Measurements from ENCODE around the gene AQP12B. TPM values are rescaled to one million over a fixed set of nuclear protein-coding genes. Genes with fewer than 3 reads are reported as not detected.
"Not testable (repeated sequence)": the region's sequence is repeated elsewhere in the genome, so short reads cannot be mapped to it uniquely, and the experiment has no call there.

Gene AQP12B
- total RNA-seq, 1 experiment from 2014 or later: not detected

DNA sequence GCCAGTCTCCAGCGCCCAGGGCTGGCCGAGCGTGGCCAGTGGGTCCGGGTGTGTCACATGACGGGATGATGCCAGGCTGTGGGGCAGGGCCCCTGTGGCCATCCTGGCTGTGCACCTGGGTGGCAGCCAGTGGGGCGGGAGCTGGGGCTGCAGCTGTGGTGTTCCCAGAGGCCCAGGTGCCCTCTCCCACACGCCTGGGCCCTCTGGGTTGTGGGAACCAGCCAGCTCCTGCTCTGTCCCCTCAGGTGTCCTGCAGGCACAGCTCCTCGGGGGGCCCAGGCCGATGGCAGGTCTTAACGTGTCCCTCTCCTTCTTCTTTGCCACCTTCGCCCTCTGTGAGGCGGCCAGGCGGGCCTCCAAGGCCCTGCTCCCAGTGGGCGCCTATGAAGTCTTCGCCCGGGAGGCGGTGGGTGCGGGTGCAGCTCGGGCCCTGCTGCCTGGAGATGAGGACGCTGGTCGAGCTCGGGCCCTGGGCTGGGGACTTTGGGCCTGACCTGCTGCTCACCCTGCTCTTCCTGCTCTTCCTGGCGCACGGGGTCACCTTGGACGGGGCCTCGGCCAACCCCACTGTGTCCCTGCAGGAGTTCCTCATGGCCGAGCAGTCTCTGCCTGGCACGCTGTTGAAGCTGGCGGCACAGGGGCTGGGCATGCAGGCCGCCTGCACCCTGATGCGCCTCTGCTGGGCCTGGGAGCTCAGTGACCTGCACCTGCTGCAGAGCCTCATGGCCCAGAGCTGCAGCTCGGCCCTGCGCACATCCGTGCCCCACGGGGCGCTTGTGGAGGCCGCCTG lies 9.1 kb upstream of the AQP12B start, which contains the start of gene AQP12A:
TSS of gene AQP12A (plus strand) at position 236 of the 790 bp plus-strand sequence. CDS start at position 284, 48 bp downstream.
- not testable (repeated sequence) for H3K36me3 ChIP-seq, H3K27me3 ChIP-seq, H3K9me3 ChIP-seq, H3K4me3 ChIP-seq, DNase-seq

GRCh38 chr2:240691075-240691427 lies 8.4 kb upstream of the AQP12B start:
- DNase-seq, H3K4me3 ChIP-seq, H3K36me3 ChIP-seq, H3K27me3 ChIP-seq, H3K9me3 ChIP-seq: not testable (repeated sequence)

GRCh38 chr2:240690421-240691074 lies 7.9 kb upstream of the AQP12B start:
- H3K27me3 ChIP-seq, H3K36me3 ChIP-seq, H3K9me3 ChIP-seq, DNase-seq, H3K4me3 ChIP-seq: not testable (repeated sequence)

GRCh38 chr2:240689975-240690374 lies 7.3 kb upstream of the AQP12B start:
- no peak for DNase-seq
- no peak overlapping the region for H3K4me3 ChIP-seq
- H3K36me3 ChIP-seq: no peaks in the 10 kb centered on the region
- no peaks in the 10 kb centered on the region for H3K27me3 ChIP-seq
- H3K9me3 ChIP-seq: no peaks in the 10 kb centered on the region

- no peaks in the 10 kb centered on the region for H3K27me3 ChIP-seq
- no peak for DNase-seq
- H3K36me3 ChIP-seq: no peaks in the 10 kb centered on the region
- H3K4me3 ChIP-seq: no peak overlapping the region
- H3K9me3 ChIP-seq: no peaks in the 10 kb centered on the region
These were observed 5.9 kb upstream of the AQP12B start for GRCh38 chr2:240688553-240688919.

DNA sequence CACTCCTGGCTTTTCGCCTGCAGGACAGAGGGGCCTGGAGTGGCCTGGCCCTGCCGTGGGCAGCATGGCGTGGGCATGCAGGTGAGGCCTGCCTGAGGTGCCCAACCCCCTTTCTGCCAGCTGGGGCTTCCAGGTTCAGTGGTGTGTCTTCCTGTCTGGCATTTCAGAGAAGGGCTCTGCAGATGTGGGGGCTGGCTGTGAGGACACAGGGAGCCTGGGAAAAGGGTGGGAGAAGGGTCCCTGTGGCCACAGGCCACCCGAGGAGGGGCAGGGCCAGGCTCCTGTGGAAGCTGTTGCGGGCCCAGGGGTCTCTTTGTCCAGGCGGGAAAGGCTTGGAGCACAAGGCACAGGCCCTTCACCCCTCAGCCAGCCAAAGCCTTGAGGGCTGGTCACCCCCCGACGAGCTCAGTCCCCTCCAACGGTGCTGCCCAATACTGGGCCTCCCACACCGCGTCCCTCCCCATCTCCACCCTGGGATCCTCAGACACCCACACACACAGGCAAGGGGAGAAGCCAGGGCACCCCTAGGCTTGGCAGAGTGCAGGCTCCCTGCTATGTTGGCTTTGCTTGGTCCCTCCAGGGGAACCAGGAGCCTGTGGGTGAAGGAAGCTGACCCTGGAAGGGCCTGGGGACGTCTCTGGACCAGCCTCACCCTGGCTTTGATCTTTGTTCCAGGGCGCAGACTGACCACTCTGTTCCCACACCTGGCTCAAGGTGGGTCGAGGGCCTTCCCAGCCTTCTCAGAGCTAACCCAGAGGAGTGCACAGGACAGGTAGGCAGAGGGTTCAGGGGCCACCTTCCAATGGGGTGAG lies 5.3 kb upstream of the AQP12B start:
- Histone ChIP-seq H3K27me3 (no peaks in the 10 kb centered on the region), H3K36me3 (no peaks in the 10 kb centered on the region), H3K4me3 (no peak overlapping the region), H3K9me3 (no peaks in the 10 kb centered on the region)
- DNase-seq: no peak

DNA sequence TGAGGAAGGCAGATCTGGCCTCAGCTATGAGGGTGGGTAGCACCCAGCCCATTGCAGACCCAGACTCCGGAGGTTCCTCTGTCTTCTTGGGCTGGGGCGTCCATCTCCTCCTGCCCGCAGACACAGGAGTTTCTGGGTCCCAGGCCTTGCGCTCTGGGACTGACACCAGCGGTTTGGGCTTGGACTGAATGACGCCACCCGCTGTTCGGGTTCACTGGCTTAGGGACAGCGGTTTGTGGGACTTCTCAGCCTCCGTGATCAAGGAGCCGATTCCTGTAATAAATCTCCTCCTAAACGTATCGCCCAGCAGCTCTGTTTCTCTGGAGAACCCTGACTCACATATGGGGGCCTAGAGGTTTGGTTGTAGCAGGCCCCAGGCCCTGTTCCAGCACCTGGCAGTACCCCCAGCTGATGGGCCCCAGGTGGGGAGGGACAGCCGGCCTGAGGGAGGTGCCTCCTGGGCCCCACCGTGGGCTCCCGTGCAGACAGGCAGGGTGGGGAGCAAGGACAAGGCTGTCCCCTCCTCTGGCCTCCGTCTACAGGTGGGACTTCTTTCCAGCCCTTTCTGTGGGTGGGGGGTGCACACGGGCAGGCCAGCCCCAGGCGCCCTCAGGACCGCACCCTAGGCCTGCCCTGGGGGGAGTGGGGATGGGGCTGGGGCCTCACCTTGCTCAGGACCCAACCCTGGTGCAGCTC lies 4.5 kb upstream of the AQP12B start:
- H3K4me3 ChIP-seq: no peak overlapping the region
- no peak for DNase-seq

GRCh38 chr2:240686460-240686859 lies 3.8 kb upstream of the AQP12B start:
- DNase-seq: no peak
- H3K36me3 ChIP-seq: no peaks in the 10 kb centered on the region

More for the DNA sequence above, 4.5 kb upstream of the AQP12B start:
- H3K36me3 ChIP-seq: no peaks in the 10 kb centered on the region
- H3K27me3 ChIP-seq: no peaks in the 10 kb centered on the region
- H3K9me3 ChIP-seq: no peaks in the 10 kb centered on the region

DNA sequence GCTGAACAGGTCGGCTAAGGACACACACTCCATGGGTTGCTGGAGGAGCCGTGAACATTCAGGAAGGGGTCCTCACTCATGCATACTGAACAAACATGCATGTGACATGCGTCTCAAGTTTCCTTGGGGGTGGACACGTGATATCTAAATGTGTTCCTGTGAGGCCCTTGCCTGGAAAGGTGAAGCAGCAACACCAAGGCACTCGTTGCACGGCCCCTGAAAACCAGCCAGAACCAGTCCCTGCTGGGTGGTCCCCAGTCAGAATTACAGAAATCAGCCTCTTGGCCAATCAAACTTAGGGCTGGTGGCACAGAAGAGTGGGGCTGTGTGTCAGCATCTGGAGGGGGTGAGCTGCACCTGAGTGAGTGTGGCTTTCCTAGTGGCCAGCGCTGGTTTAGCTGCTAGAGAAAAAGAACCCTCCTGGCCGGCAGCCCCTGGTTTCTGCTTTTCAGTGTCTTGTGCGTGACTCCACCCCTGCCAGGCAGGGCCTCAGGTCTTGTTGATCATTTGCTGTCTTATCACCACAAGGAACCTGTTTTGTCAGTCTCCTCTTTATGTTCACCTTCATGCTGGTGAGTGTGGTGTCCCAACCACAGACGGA lies 3.2 kb upstream of the AQP12B start:
- no peaks in the 10 kb centered on the region for H3K36me3 ChIP-seq
- DNase-seq: no peak
- H3K4me3 ChIP-seq: no peak overlapping the region
- H3K9me3 ChIP-seq: no peaks in the 10 kb centered on the region
- H3K27me3 ChIP-seq: no peaks in the 10 kb centered on the region

More at GRCh38 chr2:240686460-240686859, 3.8 kb upstream of the AQP12B start:
- H3K27me3 ChIP-seq: no peaks in the 10 kb centered on the region
- no peak overlapping the region for H3K4me3 ChIP-seq
- no peaks in the 10 kb centered on the region for H3K9me3 ChIP-seq

DNA sequence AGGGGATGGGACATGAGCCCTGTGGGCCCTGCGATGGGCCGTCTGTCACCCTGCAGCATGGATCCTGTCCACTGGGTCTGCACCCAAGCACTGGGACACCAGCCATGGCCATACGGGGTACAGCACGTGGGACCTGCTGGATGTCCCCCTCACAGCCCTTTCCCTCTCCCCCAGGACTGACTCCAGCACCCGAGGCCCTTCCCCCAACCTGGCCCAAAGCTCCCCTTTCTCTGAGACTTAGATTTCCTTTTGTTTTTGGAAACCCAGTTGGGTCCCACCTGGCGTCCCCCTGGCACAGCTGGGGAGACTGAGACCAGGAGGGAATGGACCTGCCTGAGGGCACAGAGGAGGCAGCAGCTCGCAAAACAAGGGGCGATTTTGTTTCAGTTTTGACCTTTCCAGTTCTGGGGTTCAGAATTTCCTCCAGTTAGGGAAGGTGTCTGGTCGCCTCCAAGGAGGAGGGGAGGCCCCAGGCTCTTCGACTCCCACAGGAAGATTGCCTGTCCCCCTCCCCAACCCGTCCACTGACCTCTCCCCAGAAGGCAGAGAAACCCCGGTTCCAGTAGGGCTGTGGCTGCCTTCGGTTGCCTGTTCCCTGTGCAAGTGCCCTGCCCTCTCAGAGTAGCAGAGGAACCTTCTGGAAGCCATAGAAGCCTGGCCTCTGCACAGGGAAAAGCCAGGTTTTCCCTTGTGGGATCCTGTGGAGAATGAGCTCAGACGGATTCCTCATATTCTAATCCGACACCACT lies 1.5 kb upstream of the AQP12B start:
- H3K36me3 ChIP-seq, H3K27me3 ChIP-seq, DNase-seq, H3K4me3 ChIP-seq, H3K9me3 ChIP-seq: not testable (repeated sequence)

DNA sequence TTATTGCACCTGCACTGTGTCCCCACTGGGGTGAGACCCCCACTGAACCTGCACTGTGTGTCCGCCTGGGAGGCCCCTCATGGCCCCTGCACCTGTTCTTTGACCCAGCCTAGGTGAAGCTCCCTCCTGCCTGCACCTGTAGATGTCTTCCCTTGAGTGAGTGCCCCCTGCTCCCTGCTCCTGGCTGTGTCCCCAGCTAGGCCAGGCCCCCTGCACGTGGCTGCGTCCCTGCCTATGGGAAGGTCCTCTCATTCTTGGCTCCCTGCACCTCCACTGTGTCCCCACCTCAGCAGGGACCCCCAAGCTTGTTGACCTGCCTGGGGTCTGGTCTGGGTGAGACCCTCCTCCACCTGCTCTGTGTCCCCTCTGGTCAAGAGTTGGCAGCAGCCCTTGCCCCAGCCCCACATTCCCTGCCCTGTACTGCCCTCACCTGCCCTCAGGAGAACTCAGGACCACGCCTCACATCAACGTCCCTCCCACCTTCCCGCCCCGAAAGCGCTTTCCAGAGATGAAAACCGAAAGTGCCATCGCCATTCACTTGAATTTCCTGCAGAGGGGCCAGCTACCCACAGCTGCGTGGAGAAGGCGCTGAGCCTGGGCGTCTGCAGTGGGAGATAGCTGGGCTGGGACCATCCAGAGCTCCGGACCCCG lies 769 bp upstream of the AQP12B start:
- not testable (repeated sequence) for H3K9me3 ChIP-seq, H3K4me3 ChIP-seq, DNase-seq, H3K36me3 ChIP-seq, H3K27me3 ChIP-seq

DNA sequence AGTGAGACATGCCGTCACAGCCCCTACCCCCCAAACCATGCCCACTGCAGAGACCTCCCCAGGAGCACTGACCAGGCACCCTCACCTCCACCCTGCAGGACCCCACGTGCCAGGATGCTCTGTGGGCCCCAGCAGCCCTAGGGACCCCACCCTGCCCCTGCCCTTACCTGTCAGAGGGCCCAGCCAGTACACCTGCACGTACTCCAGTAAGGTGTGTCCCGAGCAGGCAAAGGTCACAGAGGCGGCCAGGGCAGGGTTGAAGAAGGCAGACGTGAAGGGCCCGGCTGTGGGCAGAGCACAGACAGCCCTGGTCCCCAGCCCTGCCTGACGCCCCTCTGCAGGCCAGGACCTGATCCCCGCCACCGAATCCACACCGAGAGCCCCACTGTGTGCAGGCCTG lies 2.5 kb downstream of the AQP12B start:
- DNase-seq, H3K4me3 ChIP-seq, H3K27me3 ChIP-seq, H3K36me3 ChIP-seq, H3K9me3 ChIP-seq: not testable (repeated sequence)

DNA sequence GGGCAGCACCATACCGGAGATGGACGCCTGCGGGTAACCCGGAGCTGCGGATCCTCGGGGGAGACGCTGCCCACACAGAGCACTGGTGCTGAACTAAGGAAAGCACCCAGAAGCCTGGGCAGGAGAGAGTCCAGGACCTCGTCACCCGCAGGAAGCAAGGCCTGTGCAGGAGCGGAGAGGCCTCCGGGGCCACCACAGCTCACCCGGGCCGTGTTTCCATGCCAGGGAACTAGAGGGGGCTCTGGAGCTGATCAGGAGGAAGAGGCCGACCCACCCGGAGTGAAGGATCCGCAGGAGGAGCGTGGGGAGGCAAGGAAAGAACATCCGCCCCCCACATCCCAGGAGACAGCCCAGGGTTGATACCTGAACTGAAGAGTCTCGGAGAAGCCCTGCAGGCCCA lies 3.8 kb downstream of the AQP12B start:
- not testable (repeated sequence) for H3K4me3 ChIP-seq, H3K27me3 ChIP-seq, H3K9me3 ChIP-seq, DNase-seq, H3K36me3 ChIP-seq

DNA sequence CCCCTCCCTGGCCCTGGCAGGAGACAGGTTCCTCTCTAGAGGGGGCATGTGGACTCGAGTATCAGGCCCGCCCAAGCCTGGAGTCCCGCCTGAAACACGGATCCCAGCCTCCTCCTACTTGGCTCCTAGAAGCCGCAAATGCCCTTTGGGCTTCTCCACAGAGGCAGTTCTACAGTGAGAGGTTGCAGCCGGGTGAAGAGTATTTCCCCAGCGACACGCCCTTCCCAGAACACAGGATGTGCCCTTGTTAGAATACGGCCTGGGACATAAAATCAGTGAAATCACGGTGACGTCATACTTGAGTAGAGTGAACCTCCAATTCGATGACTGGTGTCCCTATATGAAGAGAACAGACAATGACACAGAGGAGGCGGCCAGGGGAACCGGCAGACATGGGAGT lies 4.6 kb downstream of the AQP12B start:
- not testable (repeated sequence) for H3K27me3 ChIP-seq, H3K36me3 ChIP-seq, H3K9me3 ChIP-seq, H3K4me3 ChIP-seq, DNase-seq

DNA sequence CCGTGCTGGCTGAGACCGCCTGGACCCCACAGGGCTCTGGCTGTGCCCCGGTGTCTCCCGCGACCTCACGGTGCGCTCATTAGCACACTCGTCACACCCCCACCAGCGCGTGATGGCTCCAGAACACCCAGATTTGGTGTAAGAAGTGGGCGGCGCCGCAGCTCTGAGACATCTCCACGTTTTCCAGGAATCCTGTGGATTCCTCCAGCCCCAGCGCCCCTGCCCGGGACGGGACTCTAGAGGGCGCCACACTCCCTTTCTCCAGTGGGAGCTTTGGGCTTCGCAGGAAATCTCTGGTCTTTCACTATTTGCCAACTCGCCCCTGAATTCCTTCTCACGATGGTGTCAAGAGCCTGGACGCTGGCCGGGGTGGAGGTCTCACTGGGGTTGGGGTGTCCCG lies 7.3 kb downstream of the AQP12B start:
- DNase-seq, H3K4me3 ChIP-seq, H3K36me3 ChIP-seq, H3K9me3 ChIP-seq: not testable (repeated sequence)
- H3K27me3 ChIP-seq: peaks cover 30% of the 10 kb centered on the region
